Measurements from ENCODE around the gene FUT6. TPM values are rescaled to one million over a fixed set of nuclear protein-coding genes. Genes with fewer than 3 reads are reported as not detected.
"Not testable (repeated sequence)": the region's sequence is repeated elsewhere in the genome, so short reads cannot be mapped to it uniquely, and the experiment has no call there.

Gene FUT6
- total RNA-seq, 1 donor from 2014 or later: not detected

DNA sequence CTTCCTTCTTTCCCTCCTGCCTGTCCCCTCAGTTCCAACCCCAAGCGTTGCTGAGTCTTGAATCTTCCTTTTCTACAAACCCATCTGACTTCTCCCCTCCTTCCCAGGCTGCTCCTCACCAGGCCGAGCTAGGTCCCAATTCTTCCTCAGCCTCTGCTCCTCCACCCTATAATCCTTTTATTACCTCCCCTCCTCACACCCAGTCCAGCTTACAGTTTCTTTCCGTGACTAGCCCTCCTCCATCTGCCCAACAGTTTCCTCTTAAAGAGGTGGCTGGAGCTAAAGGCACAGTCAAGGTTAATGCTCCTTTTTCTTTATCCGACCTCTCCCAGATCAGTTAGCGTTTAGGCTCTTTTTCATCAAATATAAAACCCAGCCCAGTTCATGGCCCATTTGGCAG, 9.1 kb upstream of the FUT6 start:
- H3K36me3 Mint-ChIP-seq (ENCODE audit: low read depth); H3K9me3 Mint-ChIP-seq; H3K4me3 Mint-ChIP-seq; H3K4me1 Mint-ChIP-seq (ENCODE audit: low read depth); DNase-seq (ENCODE audit: low spot score); H3K27me3 Mint-ChIP-seq (ENCODE audit: insufficient read depth); intact Hi-C loops (cut with micrococcal nuclease); H3K27ac Mint-ChIP-seq: not testable (repeated sequence)

DNA sequence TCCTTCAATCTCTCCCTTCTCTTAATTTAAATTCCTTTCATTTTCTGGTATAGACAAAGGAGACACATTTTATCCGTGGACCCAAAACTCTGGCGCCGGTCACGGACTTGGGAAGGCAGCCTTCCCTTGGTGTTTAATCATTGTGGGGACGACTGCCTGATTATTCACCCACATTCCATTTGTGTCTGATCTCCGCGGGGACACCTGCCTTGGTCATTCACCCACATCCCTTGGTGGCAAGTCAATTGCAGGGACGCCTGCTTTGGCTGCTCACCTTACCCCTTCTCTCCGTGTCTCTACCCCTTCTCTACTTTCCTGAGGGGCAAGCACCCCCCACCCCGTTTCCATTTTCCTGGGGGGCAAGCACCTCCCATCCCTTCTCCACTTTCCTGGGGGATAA, 8.3 kb upstream of the FUT6 start:
- H3K36me3 Mint-ChIP-seq (ENCODE audit: low read depth); intact Hi-C loops (cut with micrococcal nuclease); H3K4me1 Mint-ChIP-seq (ENCODE audit: low read depth); DNase-seq (ENCODE audit: low spot score); H3K9me3 Mint-ChIP-seq; H3K27ac Mint-ChIP-seq; H3K27me3 Mint-ChIP-seq (ENCODE audit: insufficient read depth); H3K4me3 Mint-ChIP-seq: not testable (repeated sequence)

DNA sequence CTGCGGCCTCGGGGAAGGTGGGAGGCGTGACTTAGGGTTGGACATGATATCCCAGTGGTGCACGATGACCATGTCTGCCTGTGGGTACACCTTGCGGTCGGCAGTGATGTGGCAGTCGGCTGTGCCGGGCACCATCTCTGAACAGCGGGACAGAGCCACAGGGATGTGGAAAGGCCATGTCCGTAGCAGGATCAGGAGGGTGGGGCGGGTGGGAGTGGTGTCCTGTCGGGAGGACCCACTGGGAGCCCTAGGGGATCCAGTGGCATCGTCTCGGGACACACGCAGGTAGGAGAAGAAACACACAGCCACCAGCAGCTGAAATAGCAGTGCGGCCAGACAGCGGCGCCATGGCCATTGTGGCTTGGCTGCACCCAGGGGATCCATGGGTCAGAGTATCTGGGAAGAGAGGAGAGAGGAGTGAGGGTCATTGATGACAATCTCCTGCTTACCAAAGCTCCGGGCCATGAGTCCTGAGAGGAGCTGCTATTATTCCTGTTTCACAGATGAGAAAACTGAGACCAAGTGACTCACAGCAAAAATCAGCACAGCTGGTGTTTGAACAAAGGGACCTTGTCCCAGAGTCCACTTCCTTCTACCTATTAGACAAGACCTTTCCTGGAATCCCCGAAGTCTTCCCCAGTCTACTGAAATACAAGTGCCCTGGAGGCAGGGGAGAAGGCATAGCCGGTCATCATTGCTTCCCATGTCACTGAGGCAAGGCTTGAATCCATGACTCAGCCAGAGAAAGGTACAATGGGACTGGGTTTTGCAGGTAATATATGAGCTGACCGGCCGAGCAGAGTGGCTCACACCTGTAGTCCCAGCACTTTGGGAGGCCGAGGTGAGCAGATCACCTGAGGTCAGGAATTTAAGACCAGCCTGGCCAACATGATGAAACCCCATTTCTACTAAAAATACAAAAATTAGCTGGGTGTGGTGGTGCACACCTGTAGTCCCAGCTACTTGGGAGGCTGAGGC, 5.2 kb upstream of the FUT6 start:
- Mint-ChIP-seq H3K4me3 (no peak overlapping the region), H3K27me3 (ENCODE audit: insufficient read depth) (no peaks in the 10 kb centered on the region), H3K9me3 (no peaks in the 10 kb centered on the region), H3K36me3 (ENCODE audit: low read depth) (no peaks in the 10 kb centered on the region), H3K27ac (no peak overlapping the region), H3K4me1 (ENCODE audit: low read depth) (no peaks in the 10 kb centered on the region)
- intact Hi-C loops (cut with micrococcal nuclease): no loop called here
- DNase-seq (ENCODE audit: low spot score): no peak

DNA sequence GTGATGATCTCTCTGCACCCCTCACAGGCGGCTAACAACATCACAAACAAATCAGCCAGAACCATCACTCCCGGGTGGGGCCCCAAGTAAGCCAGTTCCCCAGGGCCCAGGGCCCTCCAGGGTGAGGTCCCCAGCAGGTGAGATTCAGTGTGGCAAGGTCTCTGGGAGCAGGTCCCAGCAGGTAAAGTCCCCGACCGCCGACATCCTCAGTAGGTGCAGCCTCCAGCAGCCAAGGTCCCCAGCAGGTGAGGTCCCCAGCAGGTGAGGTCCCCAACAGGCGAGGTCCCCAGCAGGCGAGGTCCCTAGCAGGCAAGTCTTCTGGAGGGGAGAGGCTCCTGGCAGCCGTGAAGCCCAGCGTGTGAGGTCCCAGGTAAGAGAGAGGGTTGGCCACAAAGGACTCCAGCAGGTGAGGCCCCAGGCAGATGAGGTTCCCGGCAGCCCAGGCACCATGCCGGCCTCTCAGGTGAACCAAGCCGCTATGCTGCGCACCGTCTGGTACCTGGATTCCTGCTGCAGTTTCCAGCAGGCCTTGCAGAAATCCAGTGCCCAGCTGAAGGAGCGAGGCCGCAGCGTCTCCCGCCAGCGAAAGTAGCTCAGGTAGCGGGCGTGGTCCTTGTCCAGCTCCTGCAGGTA, 3.9 kb upstream of the FUT6 start:
- H3K27me3 Mint-ChIP-seq (ENCODE audit: insufficient read depth): no peaks in the 10 kb centered on the region
- DNase-seq (ENCODE audit: low spot score): no peak
- intact Hi-C loops (cut with micrococcal nuclease): no loop called here
- H3K27ac Mint-ChIP-seq: no peak overlapping the region
- H3K4me3 Mint-ChIP-seq: no peak overlapping the region
- H3K36me3 Mint-ChIP-seq (ENCODE audit: low read depth): no peaks in the 10 kb centered on the region
- peaks cover 7% of the 10 kb centered on the region for H3K4me1 Mint-ChIP-seq (ENCODE audit: low read depth)
- H3K9me3 Mint-ChIP-seq: no peaks in the 10 kb centered on the region

DNA sequence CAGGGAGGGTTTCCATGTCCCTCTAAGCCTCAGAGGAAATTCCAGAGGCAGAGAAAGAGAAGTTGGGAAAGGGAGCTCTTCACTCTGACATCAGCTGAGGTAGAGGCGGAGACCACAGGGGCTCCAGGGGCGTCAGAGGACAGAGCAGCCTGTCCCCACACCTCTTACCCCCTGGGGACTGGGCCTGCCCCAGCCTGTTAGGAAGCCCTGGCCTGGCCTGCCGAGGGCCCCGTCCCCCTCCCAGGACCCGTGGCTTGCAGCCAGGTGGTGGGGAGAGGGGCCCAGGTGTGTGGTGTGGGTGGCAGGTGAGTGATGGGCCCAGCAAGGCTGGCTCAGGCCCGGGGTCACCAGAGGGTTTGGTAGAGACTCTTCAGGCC, 2.2 kb upstream of the FUT6 start:
- H3K4me3 Mint-ChIP-seq; H3K9me3 Mint-ChIP-seq; H3K27me3 Mint-ChIP-seq (ENCODE audit: insufficient read depth); H3K4me1 Mint-ChIP-seq (ENCODE audit: low read depth); H3K27ac Mint-ChIP-seq; DNase-seq (ENCODE audit: low spot score); H3K36me3 Mint-ChIP-seq (ENCODE audit: low read depth); intact Hi-C loops (cut with micrococcal nuclease): not testable (repeated sequence)

DNA sequence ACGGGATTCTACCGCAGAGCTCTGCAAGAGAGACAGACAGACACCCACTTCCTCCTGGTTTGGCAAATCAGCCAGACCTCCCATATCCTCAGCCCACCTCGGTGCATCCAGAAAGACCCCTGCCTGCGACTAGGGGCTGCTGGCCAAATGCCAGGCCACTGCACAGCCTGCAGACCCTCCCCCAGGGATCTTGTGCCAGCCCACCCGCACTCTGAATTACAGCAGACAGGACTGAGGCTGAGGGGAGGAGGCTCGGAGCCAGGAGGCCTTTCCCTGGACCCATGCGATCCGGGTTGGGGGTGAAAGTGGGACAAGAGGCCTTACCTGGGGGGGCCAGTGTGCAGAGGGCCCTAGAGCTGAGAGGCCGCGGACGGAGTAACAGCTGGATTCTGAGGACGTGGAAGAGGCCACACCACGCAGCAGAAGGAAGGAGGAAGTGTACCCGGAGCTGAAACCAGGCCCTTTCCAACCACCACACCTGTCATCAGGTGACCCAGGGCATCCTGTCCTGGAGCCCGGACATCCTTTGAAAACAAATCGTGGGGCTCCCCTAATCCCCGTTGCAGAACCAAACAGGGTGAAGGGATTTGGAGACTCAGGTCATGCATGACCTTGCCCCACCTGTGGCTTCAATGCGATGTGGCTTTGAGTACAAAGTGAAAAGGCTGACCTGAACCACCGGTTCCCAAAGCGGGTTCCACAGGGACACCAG, 993 bp downstream of the FUT6 start:
- intact Hi-C loops (cut with micrococcal nuclease): no loop called here
- Mint-ChIP-seq H3K27me3 (ENCODE audit: insufficient read depth) (peaks cover 2% of the 10 kb centered on the region), H3K36me3 (ENCODE audit: low read depth) (no peaks in the 10 kb centered on the region), H3K27ac (no peak overlapping the region), H3K4me3 (no peak overlapping the region), H3K9me3 (no peaks in the 10 kb centered on the region), H3K4me1 (ENCODE audit: low read depth) (peaks cover 7% of the 10 kb centered on the region)
- no peak for DNase-seq (ENCODE audit: low spot score)

DNA sequence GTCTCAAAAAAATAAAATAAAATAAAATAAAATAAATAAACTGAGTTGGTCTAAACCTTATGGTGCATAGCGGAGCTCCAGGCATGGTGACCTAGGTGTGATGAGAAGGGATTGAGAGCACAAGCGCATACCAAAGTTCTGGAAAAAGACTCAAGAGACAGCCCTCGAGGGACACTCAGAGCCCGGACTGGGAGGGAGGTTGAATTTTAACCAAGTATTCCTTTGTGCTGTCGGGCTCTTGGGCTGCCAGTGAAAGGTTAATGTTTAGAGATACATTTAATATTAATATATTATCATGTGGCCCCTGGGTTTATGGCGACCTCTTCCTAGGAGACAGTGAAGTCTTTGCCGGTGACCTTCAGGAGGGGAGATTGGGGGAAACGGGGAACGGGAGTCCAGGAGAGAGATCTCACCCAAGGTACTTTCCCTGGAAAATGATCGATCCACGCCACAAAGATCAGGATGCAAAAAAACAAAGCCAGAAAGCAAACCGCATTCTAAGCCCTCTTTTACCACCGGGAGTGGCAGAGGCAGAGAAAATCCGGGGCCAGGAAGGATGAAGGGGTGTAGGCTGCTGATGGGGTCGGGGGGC, 1.6 kb downstream of the FUT6 start:
- intact Hi-C loops (cut with micrococcal nuclease): no loop called here

DNA sequence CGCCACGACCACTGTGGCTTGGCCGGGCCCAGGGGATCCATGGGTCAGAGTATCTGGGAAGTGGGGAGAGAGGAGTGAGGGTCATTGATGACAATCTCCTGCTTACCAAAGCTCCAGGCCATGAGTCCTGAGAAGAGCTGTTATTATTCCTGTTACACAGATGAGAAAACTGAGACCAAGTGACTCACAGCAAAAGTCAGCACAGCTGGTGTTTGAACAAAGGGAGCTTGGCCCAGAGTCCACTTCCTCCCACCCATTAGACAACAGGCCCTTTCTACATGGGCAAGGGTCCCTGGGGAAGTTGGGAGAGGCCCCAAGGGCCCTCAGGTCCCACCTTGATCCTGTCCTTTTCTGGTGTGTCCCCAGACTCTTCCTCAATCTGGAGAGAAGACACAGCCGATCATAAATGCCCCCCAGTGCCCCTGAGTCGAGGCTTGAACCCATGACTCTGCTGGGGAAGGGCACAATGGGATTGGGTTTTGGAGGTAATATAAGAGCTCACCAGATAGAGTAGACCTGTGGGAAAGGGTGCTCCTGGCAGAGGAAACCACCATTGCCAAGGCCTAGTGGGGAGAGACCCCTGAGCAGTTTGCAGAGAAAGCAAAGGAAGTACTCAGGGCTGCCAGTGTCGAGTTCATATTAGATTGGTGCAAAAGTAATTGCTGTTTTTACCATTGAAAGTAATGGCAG, 6.8 kb downstream of the FUT6 start:
- H3K36me3 Mint-ChIP-seq (ENCODE audit: low read depth): no peaks in the 10 kb centered on the region
- no peaks in the 10 kb centered on the region for H3K9me3 Mint-ChIP-seq
- peaks cover 2% of the 10 kb centered on the region for H3K27me3 Mint-ChIP-seq (ENCODE audit: insufficient read depth)

More for the DNA sequence above, 1.6 kb downstream of the FUT6 start:
- no peak for DNase-seq (ENCODE audit: low spot score)
- Mint-ChIP-seq H3K9me3 (no peaks in the 10 kb centered on the region), H3K36me3 (ENCODE audit: low read depth) (no peaks in the 10 kb centered on the region), H3K4me3 (no peak overlapping the region), H3K4me1 (ENCODE audit: low read depth) (peaks cover 7% of the 10 kb centered on the region), H3K27ac (no peak overlapping the region), H3K27me3 (ENCODE audit: insufficient read depth) (peaks cover 2% of the 10 kb centered on the region)

DNA sequence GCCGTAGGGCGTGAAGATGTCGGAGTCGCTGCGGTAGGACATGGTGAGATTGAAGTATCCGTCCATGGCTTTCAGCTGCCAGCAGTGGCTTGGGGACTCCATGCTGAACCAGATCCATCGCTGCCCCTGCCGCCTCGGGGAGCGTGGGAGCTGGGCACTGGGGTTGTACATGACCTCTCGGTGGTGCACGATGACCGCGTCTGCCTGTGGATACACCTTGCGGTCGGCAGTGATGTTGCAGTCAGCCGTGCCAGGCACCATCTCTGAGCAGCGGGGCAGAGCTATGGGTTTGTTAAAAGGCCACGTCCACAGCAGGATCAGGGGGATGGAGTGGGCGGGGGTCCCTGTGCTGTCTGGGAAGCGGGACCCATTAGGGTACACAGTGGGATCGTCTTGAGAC, 7.4 kb downstream of the FUT6 start:
- Mint-ChIP-seq H3K27me3 (ENCODE audit: insufficient read depth) (peaks cover 2% of the 10 kb centered on the region), H3K9me3 (no peaks in the 10 kb centered on the region), H3K4me1 (ENCODE audit: low read depth) (peaks cover 9% of the 10 kb centered on the region), H3K36me3 (ENCODE audit: low read depth) (no peaks in the 10 kb centered on the region), H3K27ac (no peak overlapping the region), H3K4me3 (no peak overlapping the region)
- DNase-seq (ENCODE audit: low spot score): no peak
- intact Hi-C loops (cut with micrococcal nuclease): no loop called here

More for the DNA sequence above, 6.8 kb downstream of the FUT6 start:
- H3K4me3 Mint-ChIP-seq: no peak overlapping the region
- peaks cover 5% of the 10 kb centered on the region for H3K4me1 Mint-ChIP-seq (ENCODE audit: low read depth)
- intact Hi-C loops (cut with micrococcal nuclease): no loop called here
- no peak overlapping the region for H3K27ac Mint-ChIP-seq
- no peak for DNase-seq (ENCODE audit: low spot score)

DNA sequence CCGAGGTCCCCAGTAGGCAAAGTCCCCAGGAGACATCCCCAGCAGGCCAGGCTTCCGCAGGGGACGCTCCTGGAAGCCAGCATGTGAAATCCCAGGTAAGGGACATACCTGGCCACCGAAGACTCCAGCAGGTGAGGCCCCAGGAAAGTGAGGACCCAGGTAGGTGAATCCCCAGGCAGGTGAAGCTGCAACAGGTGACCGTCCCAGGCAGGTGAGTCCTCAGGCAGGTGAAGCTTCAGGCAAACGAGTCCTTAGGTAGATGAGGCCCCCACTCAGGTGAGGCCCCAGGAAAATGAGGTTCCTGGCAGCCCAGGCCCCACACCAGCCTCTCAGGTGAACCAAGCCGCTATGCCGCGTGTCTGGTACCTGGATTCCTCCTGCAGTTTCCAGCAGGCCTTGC, 8.3 kb downstream of the FUT6 start:
- H3K36me3 Mint-ChIP-seq (ENCODE audit: low read depth): no peaks in the 10 kb centered on the region
- H3K27me3 Mint-ChIP-seq (ENCODE audit: insufficient read depth): peaks cover 2% of the 10 kb centered on the region
- H3K4me3 Mint-ChIP-seq: no peak overlapping the region
- DNase-seq (ENCODE audit: low spot score): no peak
- intact Hi-C loops (cut with micrococcal nuclease): no loop called here
- H3K27ac Mint-ChIP-seq: no peak overlapping the region
- H3K4me1 Mint-ChIP-seq (ENCODE audit: low read depth): peaks cover 13% of the 10 kb centered on the region
- no peaks in the 10 kb centered on the region for H3K9me3 Mint-ChIP-seq

DNA sequence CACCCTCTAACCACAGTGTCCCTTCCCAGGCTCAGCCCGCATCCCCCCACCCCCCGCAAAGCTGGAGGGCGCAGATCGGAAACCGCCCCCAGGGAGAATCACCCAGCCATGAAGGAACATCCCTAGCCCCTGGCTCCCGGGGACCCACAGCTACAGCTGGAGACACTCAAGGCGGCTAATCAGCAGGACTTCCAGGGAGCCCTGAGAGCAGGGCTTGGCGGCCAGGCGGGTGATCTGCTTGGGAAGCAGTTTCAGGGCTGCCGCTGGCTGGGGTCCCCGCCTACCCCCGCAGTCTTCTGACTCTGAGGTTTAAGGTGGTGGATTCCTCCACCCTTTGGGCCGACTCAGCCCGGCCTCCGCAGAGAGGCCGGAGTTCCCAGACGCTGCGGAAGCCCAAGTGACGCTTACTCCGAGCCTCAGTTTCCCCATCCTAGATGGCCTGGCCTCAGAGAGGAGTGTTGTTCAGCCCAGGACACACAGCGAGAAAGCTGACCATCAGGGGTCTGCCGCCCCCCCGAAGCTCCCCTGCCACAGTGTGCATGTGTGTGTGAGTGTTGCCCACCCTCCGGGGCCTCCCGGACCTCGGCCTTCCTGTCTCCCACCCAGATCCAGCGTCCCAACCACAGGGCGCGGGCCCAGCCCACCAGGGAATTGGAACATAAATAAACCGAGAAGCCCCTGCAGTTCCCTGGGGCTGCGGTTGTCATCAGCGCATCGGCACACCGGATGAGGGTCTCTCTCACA, 9.8 kb downstream of the FUT6 start:
- no peaks in the 10 kb centered on the region for H3K36me3 Mint-ChIP-seq (ENCODE audit: low read depth)
- intact Hi-C loops (cut with micrococcal nuclease): loop anchor here (2.0 kb wide), 1 partner anchor 149 kb away; the partner anchor contains the start of gene RANBP3
- no peaks in the 10 kb centered on the region for H3K9me3 Mint-ChIP-seq
- no peak overlapping the region for H3K27ac Mint-ChIP-seq
- peaks cover 13% of the 10 kb centered on the region for H3K4me1 Mint-ChIP-seq (ENCODE audit: low read depth)
- H3K4me3 Mint-ChIP-seq: peak overlapping the region; percentile 50
- DNase-seq (ENCODE audit: low spot score): no peak
- peaks cover 2% of the 10 kb centered on the region for H3K27me3 Mint-ChIP-seq (ENCODE audit: insufficient read depth)

Data from activated T-helper 1 cell treated with anti-CD3 and anti-CD28 coated beads, Interleukin-12 subunit alpha, Interleukin-12 subunit beta, Interleukin-2, Interleukin-4 antibody, amounts not matched to agents 30 ng/mL and 10 ng/mL and 1 ng/mL, durations not matched to agents 14 hours and 24 hours and 36 hours (primary cell).